Endothelial cell of hepatic sinusoid (primary cell): ENCODE data around the gene WNT1.

Source experiments
- in situ Hi-C: cut with HindIII; loops from 2 replicates; pipeline ENCODE4 v1.10.0; 2017; ENCODE audit warnings: low sequenced_read_pairs

Gene WNT1

DNA sequence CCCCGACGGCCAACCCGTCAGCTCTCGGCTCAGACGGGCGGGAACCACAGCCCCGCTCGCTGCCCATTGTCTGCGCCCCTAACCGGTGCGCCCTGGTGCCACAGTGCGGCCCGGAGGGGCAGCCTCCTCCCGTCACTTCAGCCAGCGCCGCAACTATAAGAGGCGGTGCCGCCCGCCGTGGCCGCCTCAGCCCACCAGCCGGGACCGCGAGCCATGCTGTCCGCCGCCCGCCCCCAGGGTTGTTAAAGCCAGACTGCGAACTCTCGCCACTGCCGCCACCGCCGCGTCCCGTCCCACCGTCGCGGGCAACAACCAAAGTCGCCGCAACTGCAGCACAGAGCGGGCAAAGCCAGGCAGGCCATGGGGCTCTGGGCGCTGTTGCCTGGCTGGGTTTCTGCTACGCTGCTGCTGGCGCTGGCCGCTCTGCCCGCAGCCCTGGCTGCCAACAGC, at the start of gene WNT1:
TSS of gene WNT1 (plus strand) at position 32 of the 450 bp plus-strand sequence. CDS start at position 361, 329 bp downstream.
- in situ Hi-C loops, result no loop called here

DNA sequence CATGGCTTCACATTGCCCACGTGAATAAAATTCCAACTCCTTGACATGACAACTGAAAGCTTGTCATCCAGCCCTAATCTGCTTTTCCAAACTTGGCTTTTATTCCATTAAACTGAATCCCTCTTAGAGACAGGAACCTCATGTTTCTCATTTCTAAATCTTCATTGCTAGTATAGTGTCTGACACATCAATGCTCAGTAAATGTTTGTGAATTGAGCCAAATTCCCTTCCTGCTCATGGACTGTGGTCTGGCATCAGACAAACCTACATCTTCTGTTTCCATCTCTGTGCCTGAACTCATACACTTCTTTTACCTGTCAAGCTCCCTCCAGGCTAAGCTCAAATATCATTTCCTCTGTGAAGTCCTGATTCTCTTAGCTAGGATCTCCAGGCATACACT, 48.6 kb upstream of the WNT1 start:
- in situ Hi-C loops, result no loop called here

DNA sequence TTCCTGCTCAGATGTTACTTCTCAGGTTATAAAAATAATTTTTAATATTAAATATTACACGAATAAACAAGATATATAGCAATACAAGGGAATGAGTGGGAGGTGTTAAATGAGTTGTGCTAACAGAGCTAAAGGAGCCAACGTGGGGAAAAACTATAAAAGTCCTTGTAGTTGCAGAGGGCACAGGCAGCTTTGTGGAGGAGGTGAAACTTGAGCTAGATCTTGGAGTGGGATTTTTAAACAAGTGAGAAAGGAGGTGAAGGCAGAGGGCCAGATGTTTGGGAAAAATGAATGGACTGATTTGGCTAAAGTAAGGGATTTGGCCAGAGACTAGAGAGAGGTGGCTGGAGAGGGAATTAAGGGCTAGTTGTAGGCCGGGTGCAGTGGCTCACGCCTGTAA, 47.6 kb upstream of the WNT1 start:
- in situ Hi-C loops, result no loop called here

DNA sequence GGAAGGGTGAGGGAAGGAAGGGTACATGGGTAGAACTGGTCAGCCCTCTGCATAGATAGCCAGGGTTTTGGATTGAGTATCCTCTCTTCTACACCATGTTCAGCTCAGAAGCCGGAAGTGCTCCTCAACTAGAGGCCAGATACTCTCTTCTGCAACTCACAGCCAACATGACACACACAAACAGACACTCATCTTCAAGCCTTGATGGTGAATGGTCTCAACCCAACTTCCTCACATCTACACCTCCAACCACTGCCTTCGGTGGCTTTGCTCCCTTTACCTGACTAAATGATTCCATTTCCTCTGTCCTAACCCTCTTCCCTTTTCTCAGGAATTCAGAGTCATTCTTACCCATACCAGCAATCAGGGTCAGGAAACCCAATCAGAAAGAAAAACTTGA, 45.2 kb upstream of the WNT1 start:
- in situ Hi-C loops, result no loop called here

- in situ Hi-C loops, result no loop called here
Measured at GRCh38 chr12:48933664-48934311, 44.3 kb upstream of the WNT1 start.

- in situ Hi-C loops, result no loop called here
Measured at GRCh38 chr12:48934312-48934706, 43.8 kb upstream of the WNT1 start.

DNA sequence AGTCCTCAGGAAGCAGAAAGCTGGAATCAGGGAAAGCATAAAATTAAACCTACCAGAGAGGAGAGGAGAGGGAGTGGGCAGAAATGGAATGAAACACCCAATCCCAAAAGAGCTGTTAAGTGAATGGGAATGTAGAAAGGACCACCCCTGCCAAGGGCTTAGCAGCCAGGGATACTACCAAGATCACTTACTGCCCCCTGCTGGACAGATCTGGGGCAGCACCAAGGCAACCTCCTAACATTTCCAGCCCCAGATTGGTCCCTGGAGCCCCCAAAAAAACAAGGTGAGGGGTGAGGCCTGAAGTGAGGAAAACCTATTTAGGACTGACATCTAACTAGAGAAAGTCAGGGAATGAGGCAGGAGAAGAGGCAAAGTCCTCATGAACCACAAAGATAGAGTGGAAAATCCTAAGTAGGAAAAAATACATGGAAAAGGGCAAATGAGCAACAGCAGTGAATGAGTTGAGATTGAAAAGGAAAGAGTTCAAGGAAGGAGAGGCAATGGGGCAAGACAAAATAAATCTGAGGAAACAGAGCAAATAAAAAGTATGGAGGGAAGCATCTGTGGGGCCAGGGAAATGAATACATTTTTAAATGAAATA, 41.6 kb upstream of the WNT1 start:
- in situ Hi-C loops, result loop anchor here (5.0 kb wide), 3 partner anchors 51 to 94 kb away; no protein-coding TSS in a partner anchor

- in situ Hi-C loops, result loop anchor here (5.0 kb wide), 3 partner anchors 50 to 95 kb away; no protein-coding TSS in a partner anchor
Measured at GRCh38 chr12:48937170-48937569, 41.0 kb upstream of the WNT1 start.

DNA sequence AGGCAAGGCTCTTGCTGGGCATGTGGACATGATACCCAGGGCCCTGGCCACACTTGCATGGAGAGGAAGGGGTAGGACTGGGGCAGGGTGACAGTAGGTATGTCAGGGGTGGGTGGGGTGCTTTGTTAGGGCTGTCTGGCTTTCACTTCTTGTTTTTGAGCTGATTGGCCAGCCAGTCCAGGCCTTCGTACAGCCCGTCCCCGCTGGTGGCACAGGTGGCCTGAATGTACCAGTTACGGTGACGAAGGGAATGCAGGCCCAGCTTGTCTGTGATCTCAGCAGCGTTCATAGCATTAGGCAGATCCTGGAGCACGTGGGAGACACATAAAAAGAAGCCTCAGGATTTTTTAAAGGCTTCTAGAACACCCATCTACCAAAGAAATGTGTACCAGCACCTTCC, 39.3 kb upstream of the WNT1 start:
- in situ Hi-C loops, result loop anchor here (5.0 kb wide), 3 partner anchors 48 to 97 kb away; no protein-coding TSS in a partner anchor

DNA sequence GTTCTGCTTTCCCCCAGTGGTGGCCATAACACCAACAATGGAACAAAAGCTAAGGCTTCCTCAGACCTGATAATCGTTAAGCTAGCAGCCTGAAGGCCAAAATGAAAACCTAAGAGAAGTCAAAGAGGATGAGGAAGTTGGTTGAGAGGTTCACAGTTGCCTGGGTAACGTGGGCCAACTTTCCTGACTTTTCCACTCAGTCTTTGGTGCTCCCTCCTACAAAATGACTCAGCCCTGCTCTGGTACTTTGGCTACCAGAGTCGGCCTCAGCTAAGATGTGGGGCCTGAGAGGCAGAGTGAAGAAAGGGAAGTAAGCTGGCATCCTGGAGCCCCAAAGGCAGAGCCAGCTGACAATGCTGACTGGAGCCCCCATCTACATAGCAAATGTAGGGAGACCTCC, 37.9 kb upstream of the WNT1 start:
- in situ Hi-C loops, result no loop called here

DNA sequence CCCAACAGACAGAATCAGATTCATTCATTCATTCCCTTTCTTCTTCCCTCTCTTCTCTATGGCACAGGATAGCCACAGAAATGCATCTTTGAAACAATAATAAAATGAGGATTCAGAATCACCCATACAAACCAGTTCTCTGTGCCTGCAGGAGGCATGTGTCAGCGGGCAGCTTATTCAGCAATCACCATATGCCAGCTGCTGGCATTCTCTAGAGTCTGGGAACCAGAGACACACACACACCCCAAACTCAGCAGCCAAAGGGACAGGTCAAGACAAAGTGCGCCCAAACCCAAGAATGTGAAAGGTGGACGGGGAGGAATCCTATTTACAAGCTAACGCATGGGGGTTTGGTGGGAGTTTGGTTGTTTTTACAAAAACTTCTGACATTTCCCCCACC, 34.9 kb upstream of the WNT1 start:
- in situ Hi-C loops, result no loop called here

DNA sequence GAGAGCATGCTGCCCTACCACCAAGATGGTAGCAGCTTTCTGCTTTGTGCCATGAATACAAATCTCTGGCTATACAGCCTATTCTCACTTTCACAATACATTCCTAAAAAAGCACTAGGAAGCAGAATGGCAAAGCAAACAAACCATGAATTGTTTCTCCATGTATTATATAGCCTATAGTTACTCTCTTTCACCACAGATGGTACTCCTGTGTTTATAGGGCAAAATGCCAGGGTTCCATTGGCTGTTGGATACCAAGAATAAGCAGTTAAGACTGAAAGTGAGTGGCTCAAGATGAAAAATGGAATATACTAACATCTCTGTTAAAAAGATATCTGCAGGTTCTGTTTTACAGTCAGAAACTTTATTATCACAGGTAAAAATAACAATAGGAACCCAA, 31.9 kb upstream of the WNT1 start:
- in situ Hi-C loops, result no loop called here

DNA sequence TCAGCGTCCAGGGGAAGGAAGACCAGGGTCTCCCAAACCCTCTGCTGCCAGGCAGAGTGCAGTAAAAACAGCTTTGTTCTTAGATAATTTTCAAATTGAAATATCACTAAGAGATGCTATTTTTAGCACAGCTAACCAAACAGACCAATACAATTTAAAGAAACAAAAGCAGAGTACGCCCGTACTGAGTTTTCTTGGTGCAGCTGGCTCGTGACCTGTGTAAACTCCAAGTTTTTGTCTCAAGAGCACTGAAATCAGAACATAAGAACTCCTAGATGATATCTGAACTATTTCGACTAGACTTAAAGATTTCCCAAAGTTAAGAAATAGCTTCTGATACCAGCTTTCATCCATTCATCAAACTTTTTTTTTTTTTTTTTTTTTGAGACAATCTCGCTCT, 31.2 kb upstream of the WNT1 start:
- in situ Hi-C loops, result no loop called here

DNA sequence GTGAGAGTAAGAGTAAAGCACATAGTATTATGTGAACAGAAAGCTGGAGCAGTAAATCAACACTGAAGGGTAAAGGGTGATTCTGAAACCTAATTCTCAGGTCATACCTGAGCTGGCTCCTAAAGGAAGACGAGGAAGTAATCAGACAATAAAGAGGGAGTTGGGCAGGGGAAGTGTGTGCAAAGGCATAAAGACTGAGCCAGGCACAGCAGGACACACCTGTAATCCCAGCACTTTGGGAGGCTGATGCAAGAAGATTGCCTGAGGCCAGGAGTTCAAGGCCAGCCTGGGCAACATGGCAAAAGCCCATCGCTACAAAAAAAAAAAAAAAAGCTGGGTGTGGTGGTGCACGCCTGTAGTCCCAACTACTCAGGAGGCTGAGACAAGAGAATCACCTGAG, 30.4 kb upstream of the WNT1 start:
- in situ Hi-C loops, result no loop called here

DNA sequence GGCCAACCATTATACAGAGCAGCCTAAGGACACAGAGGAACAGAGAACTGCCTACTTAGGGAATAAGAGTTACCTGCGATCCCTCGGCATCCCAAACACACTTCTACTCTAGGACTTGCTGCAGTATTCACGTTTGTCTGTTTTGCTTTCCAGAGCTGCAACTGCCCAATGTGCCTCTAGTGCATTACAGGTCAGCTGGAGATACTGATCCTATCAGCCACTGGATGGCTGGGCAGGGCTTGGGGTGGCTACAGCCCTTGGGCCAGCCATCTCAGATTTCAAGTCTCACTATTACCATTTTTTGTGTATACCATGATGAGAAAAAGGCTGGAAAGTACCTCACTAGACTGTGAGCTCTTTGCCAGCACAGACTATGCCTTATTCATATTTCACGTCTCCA, 25.4 kb upstream of the WNT1 start:
- in situ Hi-C loops, result no loop called here

DNA sequence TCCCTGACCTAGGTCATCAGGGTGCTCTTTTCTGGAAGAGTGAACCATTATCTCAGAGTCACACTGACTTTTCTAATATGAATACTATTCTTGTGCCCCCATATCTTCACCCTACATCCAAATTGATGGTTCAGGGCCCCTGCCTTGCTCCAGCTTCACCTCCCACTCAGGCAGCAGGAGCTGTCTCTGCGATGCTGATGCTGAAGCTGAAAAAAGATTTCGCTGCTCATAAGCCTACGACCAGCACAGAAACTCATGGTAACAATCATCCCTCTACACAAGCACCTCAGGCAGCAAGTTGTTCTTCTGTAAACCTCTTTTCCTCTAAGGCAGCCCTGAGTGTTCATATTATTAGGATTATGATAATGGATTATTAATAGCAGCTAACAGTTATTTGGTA, 24.1 kb upstream of the WNT1 start:
- in situ Hi-C loops, result no loop called here

- in situ Hi-C loops, result no loop called here
Measured at GRCh38 chr12:48954841-48955501, 23.2 kb upstream of the WNT1 start.

DNA sequence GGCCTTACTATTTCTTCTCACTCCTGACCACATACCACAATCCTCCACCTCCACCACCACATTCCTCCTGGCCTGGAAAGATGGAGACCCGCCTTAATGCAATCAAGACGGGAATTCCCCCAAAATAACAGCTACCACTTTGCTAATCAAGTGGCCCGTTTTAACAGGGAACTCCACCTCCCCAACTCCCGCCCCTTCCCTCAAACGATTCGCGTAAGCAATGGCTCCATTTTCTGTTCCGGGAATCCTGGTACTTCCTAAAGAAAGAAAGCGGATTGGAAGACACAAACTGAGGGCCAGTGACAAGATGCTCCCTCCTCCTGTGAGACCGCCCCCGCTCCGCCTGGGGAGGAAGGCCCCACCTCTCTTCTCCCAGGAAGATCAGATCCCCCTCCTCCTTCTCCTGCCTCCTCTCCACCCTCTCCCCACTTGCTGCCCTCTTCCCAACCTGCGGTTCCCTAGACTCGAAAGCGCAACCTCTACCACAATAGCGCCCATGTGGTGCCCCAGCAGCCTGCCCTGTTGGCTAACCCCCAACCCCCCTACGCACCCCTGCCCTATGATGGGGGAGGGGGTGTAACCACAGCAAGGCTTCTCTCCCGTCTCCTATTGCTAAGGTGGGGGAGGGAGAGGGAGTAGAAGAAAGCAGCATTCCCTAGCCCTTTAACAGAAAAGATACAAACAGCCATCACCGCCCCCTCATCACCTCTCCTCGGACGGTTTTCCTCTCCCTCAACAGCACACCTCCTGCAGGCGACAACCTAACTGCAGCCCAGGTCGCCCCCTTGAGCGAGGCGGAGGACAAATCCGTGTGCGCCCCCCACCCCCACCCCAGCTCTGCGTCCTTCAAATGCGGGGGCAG, 21.6 kb upstream of the WNT1 start:
- in situ Hi-C loops, result no loop called here

GRCh38 chr12:48957141-48958048, 20.7 kb upstream of the WNT1 start, which contains the start of gene ARF3:
Gene ARF3, minus strand, starts transcription at chr12:48957487. Its CDS starts 16,392 bp downstream, at chr12:48941095.
- in situ Hi-C loops, result no loop called here

GRCh38 chr12:48958049-48958388, 20.1 kb upstream of the WNT1 start:
- in situ Hi-C loops, result no loop called here
